ENCODE measurements around the gene PRKAR2B. TPM values are rescaled to one million over a fixed set of nuclear protein-coding genes. Genes with fewer than 3 reads are reported as not detected.

PRKAR2B gene
- total and polyA plus RNA-seq, 2 donors (not counting 1 experiment from before 2014, with no cell fraction given): 0.07 to 0.81 TPM

DNA sequence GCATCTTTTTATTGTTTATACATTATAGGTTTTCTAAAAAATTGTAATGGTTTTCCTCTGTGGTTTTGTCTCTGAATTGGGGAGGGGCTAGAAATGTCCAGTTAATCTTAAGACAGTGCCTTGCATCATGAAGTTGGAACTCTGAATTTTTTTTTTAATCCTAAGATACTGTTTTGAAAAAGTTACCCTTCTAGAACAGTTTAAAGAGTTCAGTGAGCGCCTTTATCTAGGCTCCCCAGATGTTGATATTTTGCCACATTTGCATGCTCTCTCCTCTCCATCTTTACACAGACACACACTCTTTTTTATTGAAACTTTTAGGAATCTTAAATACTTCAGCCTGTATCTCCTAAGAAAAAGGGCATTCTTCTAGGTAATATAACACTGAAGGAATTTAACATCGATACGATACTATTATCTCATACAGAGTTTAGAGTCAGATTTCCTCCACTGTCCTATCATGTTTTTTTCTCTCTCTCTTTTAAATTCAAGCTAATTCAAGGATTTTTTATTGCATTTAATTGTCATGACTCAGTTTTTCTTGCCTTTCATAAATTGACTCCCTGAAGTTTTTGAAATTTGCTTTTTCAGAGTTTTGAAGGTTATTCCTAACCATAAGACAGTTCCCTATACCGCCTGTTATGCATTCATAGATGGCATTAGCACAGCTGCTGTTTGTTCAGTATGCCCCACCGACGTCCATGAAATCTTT, 31.5 kb downstream of the PRKAR2B start:
- Histone ChIP-seq H2AFZ (ENCODE audit: insufficient read depth, low read depth, low read length, poor library complexity, severe bottlenecking) (no peak overlapping the region), H4K20me1 (ENCODE audit: control insufficient read depth, insufficient read depth, low read length, poor library complexity, severe bottlenecking) (no peaks in the 10 kb centered on the region), H3K4me2 (replicated peaks; ENCODE audit: low read depth, low read length, poor library complexity, severe bottlenecking) (no peak overlapping the region), H3K4me1 (ENCODE audit: control insufficient read depth in 2 of 2, insufficient read depth in 2 of 2, low read length in 2 of 2) (no peaks in the 10 kb centered on the region), H3K9ac (ENCODE audit: low read length) (no peak overlapping the region), H3K4me3 (ENCODE audit: control extremely low read depth in 1 of 5, extremely low read depth in 1 of 5, insufficient read depth in 1 of 5, low read depth in 2 of 5, low read length in 4 of 5) (no peak overlapping the region), H3K79me2 (ENCODE audit: control insufficient read depth, insufficient read depth, low read length) (no peaks in the 10 kb centered on the region), H3K9me3 (ENCODE audit: control extremely low read depth in 1 of 3, control insufficient read depth in 2 of 3, insufficient read depth in 1 of 3, low read length in 2 of 3) (no peaks in the 10 kb centered on the region), H3K36me3 (replicated peaks in 1 of 2; ENCODE audit: control extremely low read depth in 1 of 2, control insufficient read depth in 1 of 2, extremely low read depth in 1 of 2, insufficient read depth in 2 of 2, low read length in 1 of 2) (no peaks in the 10 kb centered on the region), H3K27ac (ENCODE audit: low read length in 2 of 2) (no peak overlapping the region), H3K27me3 (replicated peaks in 1 of 4; ENCODE audit: control extremely low read depth in 1 of 4, control insufficient read depth in 3 of 4, insufficient read depth in 4 of 4, low read length in 3 of 4) (no peaks in the 10 kb centered on the region)
- ChIA-PET POLR2A (no interaction called here), CTCF (no interaction called here)
- DNase-seq (no peak), ATAC-seq (ENCODE audit: low read depth) (no peak)
- WGBS (ENCODE audit: insufficient coverage): no CpG with 5 or more reads among the region's 6 CpGs
- Mint-ChIP-seq H3K9me3 (ENCODE audit: insufficient read depth) (no peaks in the 10 kb centered on the region), H3K4me1 (no peaks in the 10 kb centered on the region), H3K27me3 (no peaks in the 10 kb centered on the region), H3K4me3 (no peak overlapping the region), H3K27ac (no peak overlapping the region)
- intact Hi-C loops (cut with micrococcal nuclease): no loop called here
- TF ChIP-seq, protein P1, sequence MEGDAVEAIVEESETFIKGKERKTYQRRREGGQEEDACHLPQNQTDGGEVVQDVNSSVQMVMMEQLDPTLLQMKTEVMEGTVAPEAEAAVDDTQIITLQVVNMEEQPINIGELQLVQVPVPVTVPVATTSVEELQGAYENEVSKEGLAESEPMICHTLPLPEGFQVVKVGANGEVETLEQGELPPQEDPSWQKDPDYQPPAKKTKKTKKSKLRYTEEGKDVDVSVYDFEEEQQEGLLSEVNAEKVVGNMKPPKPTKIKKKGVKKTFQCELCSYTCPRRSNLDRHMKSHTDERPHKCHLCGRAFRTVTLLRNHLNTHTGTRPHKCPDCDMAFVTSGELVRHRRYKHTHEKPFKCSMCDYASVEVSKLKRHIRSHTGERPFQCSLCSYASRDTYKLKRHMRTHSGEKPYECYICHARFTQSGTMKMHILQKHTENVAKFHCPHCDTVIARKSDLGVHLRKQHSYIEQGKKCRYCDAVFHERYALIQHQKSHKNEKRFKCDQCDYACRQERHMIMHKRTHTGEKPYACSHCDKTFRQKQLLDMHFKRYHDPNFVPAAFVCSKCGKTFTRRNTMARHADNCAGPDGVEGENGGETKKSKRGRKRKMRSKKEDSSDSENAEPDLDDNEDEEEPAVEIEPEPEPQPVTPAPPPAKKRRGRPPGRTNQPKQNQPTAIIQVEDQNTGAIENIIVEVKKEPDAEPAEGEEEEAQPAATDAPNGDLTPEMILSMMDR (IDR thresholded peaks at IDR 0.05): no peak
- TF ChIP-seq EZH2 (IDR thresholded peaks at IDR 0.05; ENCODE audit: borderline replicate concordance, insufficient read depth, low read depth, low read length, poor library complexity, severe bottlenecking): no peak

DNA sequence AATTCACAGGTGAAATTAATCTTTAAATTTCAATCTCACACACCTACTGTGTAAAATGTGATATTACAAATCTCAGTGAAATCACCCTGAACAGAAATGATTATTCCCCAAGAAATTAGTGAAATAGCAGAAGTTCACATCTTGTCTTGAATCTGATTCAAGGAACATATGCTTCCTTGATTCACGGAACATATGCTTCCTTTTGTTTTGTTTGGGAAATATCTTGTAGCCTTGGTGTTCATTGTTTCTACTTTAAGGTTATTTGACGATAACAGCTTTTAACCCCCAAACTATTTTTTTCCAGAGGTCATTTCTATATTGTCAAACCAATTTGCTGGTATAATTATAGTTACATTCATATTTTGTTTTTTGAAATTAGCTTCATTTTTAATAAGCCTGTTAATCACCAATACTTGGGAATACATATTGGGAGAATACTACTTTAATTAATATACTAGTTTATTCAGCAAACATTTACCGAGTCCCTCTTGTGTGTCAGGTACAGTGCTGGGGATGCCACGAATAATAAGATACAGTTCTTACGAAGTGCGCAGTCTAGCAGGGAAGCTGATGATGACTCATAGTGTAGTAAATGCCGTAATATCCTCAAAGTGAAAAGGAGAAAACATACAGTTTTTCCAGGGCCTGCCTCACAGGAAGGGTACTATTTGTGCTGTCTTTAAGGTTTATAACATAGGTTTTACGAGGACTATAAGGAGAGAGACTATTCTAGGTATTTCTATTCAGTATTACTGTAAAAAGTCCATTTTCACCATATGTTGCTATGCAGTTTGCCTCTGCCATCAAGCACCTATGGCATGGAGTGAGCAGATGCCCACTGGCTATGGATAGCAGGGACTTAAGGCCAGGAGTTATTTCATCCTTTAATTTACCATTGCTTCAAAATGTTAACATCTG, 32.5 kb downstream of the PRKAR2B start:
- no peak overlapping the region for H3K27ac Mint-ChIP-seq
- CTCF ChIA-PET: no interaction called here
- intact Hi-C loops (cut with micrococcal nuclease): no loop called here

More for the DNA sequence above, 32.5 kb downstream of the PRKAR2B start:
- no peaks in the 10 kb centered on the region for H3K79me2 ChIP-seq (ENCODE audit: control insufficient read depth, insufficient read depth, low read length)
- ATAC-seq (ENCODE audit: low read depth) (no peak), DNase-seq (no peak)
- no peak overlapping the region for H2AFZ ChIP-seq (ENCODE audit: insufficient read depth, low read depth, low read length, poor library complexity, severe bottlenecking)
- H3K27me3 ChIP-seq (replicated peaks in 1 of 4; ENCODE audit: control extremely low read depth in 1 of 4, control insufficient read depth in 3 of 4, insufficient read depth in 4 of 4, low read length in 3 of 4): no peaks in the 10 kb centered on the region
- no peak overlapping the region for H3K9ac ChIP-seq (ENCODE audit: low read length)
- H3K27me3 Mint-ChIP-seq: no peaks in the 10 kb centered on the region
- no peaks in the 10 kb centered on the region for H3K4me1 Mint-ChIP-seq
- no peaks in the 10 kb centered on the region for H3K4me1 ChIP-seq (ENCODE audit: control insufficient read depth in 2 of 2, insufficient read depth in 2 of 2, low read length in 2 of 2)
- H3K27ac ChIP-seq (ENCODE audit: low read length in 2 of 2): no peak overlapping the region
- no peaks in the 10 kb centered on the region for H3K36me3 ChIP-seq (replicated peaks in 1 of 2; ENCODE audit: control extremely low read depth in 1 of 2, control insufficient read depth in 1 of 2, extremely low read depth in 1 of 2, insufficient read depth in 2 of 2, low read length in 1 of 2)
- H3K4me2 ChIP-seq (replicated peaks; ENCODE audit: low read depth, low read length, poor library complexity, severe bottlenecking): no peak overlapping the region
- POLR2A ChIA-PET: no interaction called here
- no peaks in the 10 kb centered on the region for H4K20me1 ChIP-seq (ENCODE audit: control insufficient read depth, insufficient read depth, low read length, poor library complexity, severe bottlenecking)
- H3K9me3 Mint-ChIP-seq (ENCODE audit: insufficient read depth): no peaks in the 10 kb centered on the region
- WGBS (ENCODE audit: insufficient coverage): 98% methylated on average over 5 of the region's 8 CpGs
- no peak overlapping the region for H3K4me3 Mint-ChIP-seq
- no peaks in the 10 kb centered on the region for H3K9me3 ChIP-seq (ENCODE audit: control extremely low read depth in 1 of 3, control insufficient read depth in 2 of 3, insufficient read depth in 1 of 3, low read length in 2 of 3)
- TF ChIP-seq EZH2 (IDR thresholded peaks at IDR 0.05; ENCODE audit: borderline replicate concordance, insufficient read depth, low read depth, low read length, poor library complexity, severe bottlenecking): no peak
- TF ChIP-seq, protein P1 (IDR thresholded peaks at IDR 0.05): no peak
- H3K4me3 ChIP-seq (ENCODE audit: control extremely low read depth in 1 of 5, extremely low read depth in 1 of 5, insufficient read depth in 1 of 5, low read depth in 2 of 5, low read length in 4 of 5): no peak overlapping the region
